B cell (primary cell): ENCODE measurements around the gene KRTAP1-4.

Experiments
- EZH2 ChIP-seq: IDR thresholded peaks from 2 replicates; pipeline ENCODE4 v1.6.1; 2012; ENCODE audit warnings: borderline replicate concordance, low read depth, mild to moderate bottlenecking, moderate library complexity, low read length; ENCODE audit not compliant: insufficient read depth, poor library complexity, severe bottlenecking
- TF ChIP-seq, protein P1 (sequence below): fragments of 200-600 bp; IDR thresholded peaks from one replicate; pipeline ENCODE4 v1.8.0; 2022; ENCODE audit warnings: antibody characterized with exemption, mild to moderate bottlenecking

DNA sequence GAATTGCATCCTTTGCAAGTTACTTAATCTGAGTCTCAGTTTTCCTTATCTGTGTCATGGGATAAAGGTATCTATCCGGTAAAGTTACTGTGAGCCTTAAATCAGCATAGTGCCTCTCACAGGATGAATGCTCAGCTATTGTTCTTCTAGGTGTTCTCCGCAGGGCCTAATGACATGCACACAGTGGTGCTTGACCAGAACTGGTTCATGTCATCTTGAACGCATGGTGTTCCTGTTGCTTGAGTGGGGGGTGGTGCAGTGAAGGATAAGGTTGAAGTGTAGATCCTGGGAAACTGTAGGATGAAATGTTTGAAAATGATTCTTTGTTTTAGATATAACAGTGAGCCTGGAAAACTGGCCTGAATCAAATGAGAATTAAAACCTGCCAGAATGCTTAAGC, 49.9 kb downstream of the KRTAP1-4 start:
- TF ChIP-seq EZH2 = no peak
- TF ChIP-seq, protein P1, sequence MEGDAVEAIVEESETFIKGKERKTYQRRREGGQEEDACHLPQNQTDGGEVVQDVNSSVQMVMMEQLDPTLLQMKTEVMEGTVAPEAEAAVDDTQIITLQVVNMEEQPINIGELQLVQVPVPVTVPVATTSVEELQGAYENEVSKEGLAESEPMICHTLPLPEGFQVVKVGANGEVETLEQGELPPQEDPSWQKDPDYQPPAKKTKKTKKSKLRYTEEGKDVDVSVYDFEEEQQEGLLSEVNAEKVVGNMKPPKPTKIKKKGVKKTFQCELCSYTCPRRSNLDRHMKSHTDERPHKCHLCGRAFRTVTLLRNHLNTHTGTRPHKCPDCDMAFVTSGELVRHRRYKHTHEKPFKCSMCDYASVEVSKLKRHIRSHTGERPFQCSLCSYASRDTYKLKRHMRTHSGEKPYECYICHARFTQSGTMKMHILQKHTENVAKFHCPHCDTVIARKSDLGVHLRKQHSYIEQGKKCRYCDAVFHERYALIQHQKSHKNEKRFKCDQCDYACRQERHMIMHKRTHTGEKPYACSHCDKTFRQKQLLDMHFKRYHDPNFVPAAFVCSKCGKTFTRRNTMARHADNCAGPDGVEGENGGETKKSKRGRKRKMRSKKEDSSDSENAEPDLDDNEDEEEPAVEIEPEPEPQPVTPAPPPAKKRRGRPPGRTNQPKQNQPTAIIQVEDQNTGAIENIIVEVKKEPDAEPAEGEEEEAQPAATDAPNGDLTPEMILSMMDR = no peak
